Neuron (in vitro differentiated cells): ENCODE measurements around the gene TCP11L2.

ENCODE experiments used
- H2AFZ ChIP-seq: one replicate; pipeline ENCODE4 v1.6.1; 2013; ENCODE audit warnings: low read depth, mild to moderate bottlenecking, inconsistent platforms, low read length, moderate library complexity
- H3K27me3 ChIP-seq: one replicate; pipeline ENCODE4 v1.6.1; 2013; ENCODE audit warnings: low read length; ENCODE audit not compliant: insufficient read depth
- H3K36me3 ChIP-seq: one replicate; pipeline ENCODE4 v1.6.1; 2013; ENCODE audit warnings: low read length; ENCODE audit not compliant: insufficient read depth
- H3K4me1 ChIP-seq: one replicate; pipeline ENCODE4 v1.6.1; 2013; ENCODE audit warnings: low read length; ENCODE audit not compliant: insufficient read depth
- H3K4me3 ChIP-seq: 2 replicates; pipeline ENCODE4 v1.5.1; 2013; ENCODE audit warnings: mild to moderate bottlenecking, low read length, moderate library complexity
- H3K9me3 ChIP-seq: one replicate; pipeline ENCODE4 v1.6.1; 2013; ENCODE audit warnings: low read length

Gene TCP11L2

GRCh38 chr12:106386813-106387535, 84.4 kb downstream of the TCP11L2 start:
- no peak overlapping the region for H3K4me3 ChIP-seq
- H3K27me3 ChIP-seq = no peaks in the 10 kb centered on the region
- peaks cover 11% of the 10 kb centered on the region for H3K9me3 ChIP-seq

DNA sequence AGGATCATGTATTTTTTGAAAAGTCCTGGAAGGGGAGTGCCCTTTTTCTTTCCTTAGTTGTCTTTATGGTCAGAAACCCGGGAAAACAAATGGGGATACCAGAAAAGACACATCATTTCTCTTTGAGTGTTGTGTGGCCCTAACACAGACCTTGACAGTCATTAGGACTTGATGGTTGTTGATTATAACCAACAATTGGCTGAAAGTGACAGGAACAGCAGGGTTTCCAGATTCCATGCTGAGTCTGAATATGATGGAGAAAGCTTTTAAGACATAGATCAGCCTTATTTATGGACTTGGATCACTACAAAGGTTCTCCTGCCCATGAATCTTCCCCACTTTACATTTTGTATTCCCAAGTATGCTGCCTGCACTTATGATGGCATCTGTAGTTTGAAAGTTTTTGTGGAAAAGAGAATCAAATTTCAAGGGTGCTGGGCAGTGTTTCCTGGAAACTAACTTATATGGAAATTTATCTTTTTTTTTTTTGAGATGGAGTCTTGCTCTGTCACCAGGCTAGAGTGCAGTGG, 85.4 kb downstream of the TCP11L2 start:
- Histone ChIP-seq H3K36me3 (peaks cover 3% of the 10 kb centered on the region), H3K4me1 (peaks cover 18% of the 10 kb centered on the region), H3K4me3 (no peak overlapping the region), H3K9me3 (peaks cover 6% of the 10 kb centered on the region), H2AFZ (no peak overlapping the region), H3K27me3 (no peaks in the 10 kb centered on the region)

More at GRCh38 chr12:106386813-106387535, 84.4 kb downstream of the TCP11L2 start:
- Histone ChIP-seq H3K36me3 (peaks cover 10% of the 10 kb centered on the region), H2AFZ (no peak overlapping the region), H3K4me1 (peaks cover 18% of the 10 kb centered on the region)

DNA sequence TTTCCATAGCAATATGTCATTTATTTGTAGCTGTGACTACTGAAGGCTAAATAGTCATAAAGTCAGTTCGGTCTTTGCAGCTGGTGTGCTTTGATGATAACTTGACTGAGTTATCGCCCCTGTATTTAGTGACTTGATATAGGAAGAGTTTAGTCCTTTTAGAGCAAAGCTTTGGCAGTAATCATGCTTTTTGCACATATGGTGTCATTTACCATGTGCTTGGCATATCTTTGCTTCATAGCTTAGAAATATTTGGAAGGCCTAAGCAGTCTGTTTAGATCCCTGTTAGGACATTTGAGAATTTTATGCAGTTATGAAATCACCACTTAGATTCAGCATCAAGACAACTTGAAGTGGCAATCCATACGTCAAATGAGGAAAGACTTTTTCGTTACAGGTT, 86.6 kb downstream of the TCP11L2 start:
- H2AFZ ChIP-seq = no peak overlapping the region
- H3K4me1 ChIP-seq = peaks cover 18% of the 10 kb centered on the region
- no peaks in the 10 kb centered on the region for H3K27me3 ChIP-seq
- H3K9me3 ChIP-seq = no peaks in the 10 kb centered on the region
- H3K36me3 ChIP-seq = peaks cover 7% of the 10 kb centered on the region
- no peak overlapping the region for H3K4me3 ChIP-seq

- H3K27me3 ChIP-seq = no peaks in the 10 kb centered on the region
- H3K36me3 ChIP-seq = peaks cover 22% of the 10 kb centered on the region
- no peak overlapping the region for H3K4me3 ChIP-seq
- H2AFZ ChIP-seq = no peak overlapping the region
- H3K4me1 ChIP-seq = peaks cover 15% of the 10 kb centered on the region
- peaks cover 5% of the 10 kb centered on the region for H3K9me3 ChIP-seq
Measured at GRCh38 chr12:106392759-106393158, 90.2 kb downstream of the TCP11L2 start.
